HEK293T (cell line): ENCODE measurements around the gene ATP2C1.
A peak's percentile ranks its signal among the peaks of the same experiment; 100 is the strongest.

Experiments
- CTCF ChIA-PET: fragments of 350-600 bp; formaldehyde crosslinking; extraction: SDS; loops from one replicate; lab custom pipeline; 2021; ENCODE audit warnings: antibody characterized with exemption, inconsistent platforms; lab: Yijun Ruan, JAX
- POLR2A ChIA-PET: fragments of 350-600 bp; formaldehyde crosslinking; extraction: SDS; loops from one replicate; lab custom pipeline; 2020; ENCODE audit warnings: antibody characterized with exemption, inconsistent platforms; lab: Yijun Ruan, JAX
- DNase-seq: peaks from one replicate; pipeline ENCODE4 v3.0.0; 2012; ENCODE audit warnings: mixed read lengths; ENCODE audit errors: extremely low spot score
- ARNT ChIP-seq: fragments of 450-650 bp; IDR thresholded peaks from 2 replicates; pipeline ENCODE4 v1.6.1; 2017; ENCODE audit warnings: mild to moderate bottlenecking
- BHLHE40 ChIP-seq: fragments of 450-650 bp; IDR thresholded peaks from 2 replicates; pipeline ENCODE4 v1.6.1; 2016; ENCODE audit warnings: mild to moderate bottlenecking, moderate library complexity, borderline replicate concordance
- CTBP1 ChIP-seq: fragments of 450-650 bp; IDR thresholded peaks from 2 replicates; pipeline ENCODE4 v1.6.1; 2016; ENCODE audit warnings: borderline replicate concordance
- ELF4 ChIP-seq: fragments of 450-650 bp; IDR thresholded peaks from 2 replicates; pipeline ENCODE4 v1.6.1; 2017; ENCODE audit warnings: antibody characterized with exemption
- FOXA1 ChIP-seq: fragments of 450-650 bp; IDR thresholded peaks from 2 replicates; pipeline ENCODE4 v1.6.1; 2016; ENCODE audit warnings: mild to moderate bottlenecking
- FOXK2 ChIP-seq: fragments of 450-650 bp; IDR thresholded peaks from 2 replicates; pipeline ENCODE4 v1.6.1; 2016; ENCODE audit warnings: mild to moderate bottlenecking
- FOXM1 ChIP-seq: fragments of 450-650 bp; IDR thresholded peaks from 2 replicates; pipeline ENCODE4 v1.6.1; 2017; ENCODE audit warnings: mild to moderate bottlenecking, borderline replicate concordance
- HDGF ChIP-seq: fragments of 450-650 bp; IDR thresholded peaks from 2 replicates; pipeline ENCODE4 v1.6.1; 2017; ENCODE audit warnings: antibody characterized with exemption, borderline replicate concordance
- L3MBTL2 ChIP-seq: fragments of 450-650 bp; conservative IDR thresholded peaks from 2 replicates; pipeline ENCODE4 v1.6.1; 2016; ENCODE audit warnings: mild to moderate bottlenecking
- LEF1 ChIP-seq: fragments of 450-650 bp; IDR thresholded peaks from 2 replicates; pipeline ENCODE4 v1.6.1; 2017; ENCODE audit warnings: mild to moderate bottlenecking, borderline replicate concordance
- NFRKB ChIP-seq: fragments of 450-650 bp; IDR thresholded peaks from 2 replicates; pipeline ENCODE4 v1.6.1; 2016; ENCODE audit warnings: mild to moderate bottlenecking, moderate library complexity
- PKNOX1 ChIP-seq: fragments of 450-650 bp; IDR thresholded peaks from 2 replicates; pipeline ENCODE4 v1.6.1; 2016
- SP1 ChIP-seq: fragments of 450-650 bp; IDR thresholded peaks from 2 replicates; pipeline ENCODE4 v1.6.1; 2017
- SUZ12 ChIP-seq: fragments of 450-650 bp; IDR thresholded peaks from 2 replicates; pipeline ENCODE4 v1.6.1; 2016; ENCODE audit warnings: mild to moderate bottlenecking
- TARDBP ChIP-seq: fragments of 450-650 bp; IDR thresholded peaks from 2 replicates; pipeline ENCODE4 v1.6.1; 2016
- ZNF384 ChIP-seq: fragments of 450-650 bp; IDR thresholded peaks from 2 replicates; pipeline ENCODE4 v1.6.1; 2016

ATP2C1 gene

GRCh38 chr3:130893376-130894129 is at the start of gene ATP2C1:
ATP2C1 (plus strand) TSS chr3:130894084; CDS start chr3:130894770, 686 bp downstream.
- CTCF ChIA-PET = interaction anchor here (0.8 to 1.3 kb wide), 6 partner anchors 18 to 137 kb away, joined by 3 to 14 read pairs (median 3); no protein-coding TSS in a partner anchor

GRCh38 chr3:130844462-130844861 is 49.4 kb upstream of the ATP2C1 start:
- TF ChIP-seq TARDBP (no peak), SP1 (no peak)
- no peak for DNase-seq
- CTCF ChIA-PET = no interaction called here
- POLR2A ChIA-PET = no interaction called here

More at GRCh38 chr3:130893376-130894129, at the start of gene ATP2C1:
- peak; percentile 92 for DNase-seq
- POLR2A ChIA-PET = interaction anchor here (0.6 to 2.8 kb wide), 27 partner anchors 22 to 488 kb away, joined by 3 to 27 read pairs (median 4); partner anchors contain the start of genes ASTE1, NEK11 and PIK3R4
- peak; percentile 57 for TF ChIP-seq L3MBTL2
- no peak for TF ChIP-seq TARDBP
- TF ChIP-seq ELF4 = peak; percentile 79

- no peak for DNase-seq
- ChIA-PET CTCF (no interaction called here), POLR2A (no interaction called here)
- TF ChIP-seq SUZ12 (no peak), NFRKB (no peak), ZNF384 (no peak), TARDBP (no peak), L3MBTL2 (no peak), PKNOX1 (no peak), SP1 (no peak), LEF1 (no peak), ELF4 (no peak), ARNT (no peak), HDGF (no peak), CTBP1 (no peak), BHLHE40 (no peak), FOXM1 (no peak), FOXK2 (no peak), FOXA1 (no peak)
These were observed 47.7 kb upstream of the ATP2C1 start for GRCh38 chr3:130846181-130846580.

GRCh38 chr3:130849091-130849552 is 44.8 kb upstream of the ATP2C1 start:
- no peak for TF ChIP-seq SP1
- TF ChIP-seq LEF1 = no peak
- TF ChIP-seq NFRKB = no peak
- TF ChIP-seq FOXM1 = no peak
- TF ChIP-seq ARNT = no peak
- no peak for TF ChIP-seq SUZ12
- no peak for TF ChIP-seq ELF4
- TF ChIP-seq ZNF384 = no peak
- TF ChIP-seq FOXK2 = no peak
- TF ChIP-seq HDGF = no peak
- no peak for TF ChIP-seq TARDBP
- TF ChIP-seq PKNOX1 = no peak
- no peak for TF ChIP-seq BHLHE40
- TF ChIP-seq L3MBTL2 = no peak
- TF ChIP-seq FOXA1 = no peak
- no peak for DNase-seq
- POLR2A ChIA-PET = interaction anchor here (1.5 to 1.9 kb wide), 2 partner anchors 9 to 45 kb away, joined by 4 to 5 read pairs; partner anchors contain the start of gene ATP2C1
- CTCF ChIA-PET = no interaction called here

- POLR2A ChIA-PET = interaction anchor here (0.5 to 1.9 kb wide), 4 partner anchors 10 to 103 kb away, joined by 3 to 5 read pairs (median 4); partner anchors contain the start of genes ATP2C1 and PIK3R4
- no peak for TF ChIP-seq SUZ12
- no peak for TF ChIP-seq LEF1
- TF ChIP-seq TARDBP = no peak
- no peak for TF ChIP-seq PKNOX1
- no peak for TF ChIP-seq BHLHE40
- TF ChIP-seq SP1 = no peak
- no peak for TF ChIP-seq FOXK2
- no peak for TF ChIP-seq HDGF
- no peak for TF ChIP-seq L3MBTL2
- TF ChIP-seq ELF4 = no peak
- CTCF ChIA-PET = no interaction called here
- peak; percentile 21 for DNase-seq
These were observed 43.7 kb upstream of the ATP2C1 start for GRCh38 chr3:130850044-130850797.

- DNase-seq = no peak
- ChIA-PET CTCF (no interaction called here), POLR2A (no interaction called here)
- TF ChIP-seq SP1 (no peak), ARNT (no peak), CTBP1 (no peak), SUZ12 (no peak), NFRKB (no peak), FOXM1 (no peak), ELF4 (no peak), HDGF (no peak), PKNOX1 (no peak), FOXK2 (no peak), L3MBTL2 (no peak), LEF1 (no peak), ZNF384 (no peak), BHLHE40 (no peak), FOXA1 (no peak), TARDBP (no peak)
These were observed 43.0 kb upstream of the ATP2C1 start for GRCh38 chr3:130850843-130851242.
